GM18870 (cell line): ENCODE results near the gene MSI2.

Source experiments
- ATAC-seq: cut with Tn5 transposase; IDR thresholded peaks from one replicate; pipeline ENCODE4 v1.9.1; 2021; ENCODE audit warnings: moderate library complexity; ENCODE audit not compliant: unreplicated experiment

MSI2 gene

DNA sequence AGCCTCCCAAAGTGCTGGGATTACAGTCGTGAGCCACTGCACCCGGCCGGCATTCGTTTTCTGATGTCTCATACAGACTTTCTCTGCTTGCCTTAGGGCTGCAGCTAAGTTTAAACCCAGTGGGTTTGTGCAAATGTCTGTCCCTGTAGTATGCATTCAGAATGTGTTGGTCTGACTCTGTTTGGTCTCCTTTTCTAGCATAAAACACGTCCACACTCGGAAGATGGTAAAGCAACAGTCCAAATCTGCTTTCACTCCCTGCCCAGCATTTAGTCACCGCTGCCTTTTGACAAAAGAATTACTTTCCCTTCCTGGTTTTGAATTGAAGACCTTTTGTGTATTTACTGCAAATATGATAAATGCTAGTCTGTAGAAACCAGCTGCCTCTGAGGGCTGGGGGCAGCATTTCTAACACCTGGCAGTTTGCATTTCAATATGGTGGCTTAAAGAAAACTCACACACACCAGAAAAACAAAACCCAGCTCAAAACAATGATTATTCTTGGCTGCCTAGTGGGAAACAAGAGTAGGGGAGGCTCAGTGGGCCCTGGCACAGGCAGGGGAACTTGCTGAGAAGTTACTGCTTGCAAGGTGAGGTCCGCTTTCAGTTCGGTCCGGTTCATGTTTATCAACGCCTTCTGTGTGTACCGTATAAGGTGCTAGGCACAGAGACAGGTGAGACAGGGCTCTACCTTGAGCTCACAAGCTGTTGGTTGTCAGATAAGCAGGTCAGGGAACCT, 56.9 kb downstream of the MSI2 start:
- ATAC-seq, result no peak

- no peak for ATAC-seq
These were observed 59.0 kb downstream of the MSI2 start for GRCh38 chr17:57315061-57316015.

- ATAC-seq, result no peak
These were observed 60.0 kb downstream of the MSI2 start for GRCh38 chr17:57316361-57316760.

GRCh38 chr17:57317079-57317478, 60.8 kb downstream of the MSI2 start:
- no peak for ATAC-seq

- no peak for ATAC-seq
These were observed 62.6 kb downstream of the MSI2 start for GRCh38 chr17:57318913-57319312.

- ATAC-seq, result no peak
These were observed 63.5 kb downstream of the MSI2 start for GRCh38 chr17:57319806-57320205.

DNA sequence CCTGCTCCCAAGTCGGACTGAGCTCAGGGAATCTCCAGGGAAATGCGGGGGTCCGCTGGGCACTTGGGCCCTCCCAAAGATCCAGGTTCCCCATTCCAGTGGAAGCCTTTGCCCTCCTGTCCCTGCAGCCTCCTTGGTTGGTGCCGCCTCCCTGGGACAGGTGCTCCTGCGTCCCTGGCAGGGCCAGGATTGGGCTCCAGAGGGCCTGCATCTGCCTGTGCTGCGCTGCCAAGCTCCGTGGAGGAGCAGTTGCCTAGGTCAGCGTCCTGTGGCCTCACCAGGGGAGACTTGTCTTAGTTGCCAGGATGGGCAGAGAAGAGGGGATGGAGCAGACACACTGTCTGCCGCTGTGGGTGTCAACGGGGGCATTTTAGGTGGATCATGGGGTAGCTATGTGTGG, 67.1 kb downstream of the MSI2 start:
- no peak for ATAC-seq

DNA sequence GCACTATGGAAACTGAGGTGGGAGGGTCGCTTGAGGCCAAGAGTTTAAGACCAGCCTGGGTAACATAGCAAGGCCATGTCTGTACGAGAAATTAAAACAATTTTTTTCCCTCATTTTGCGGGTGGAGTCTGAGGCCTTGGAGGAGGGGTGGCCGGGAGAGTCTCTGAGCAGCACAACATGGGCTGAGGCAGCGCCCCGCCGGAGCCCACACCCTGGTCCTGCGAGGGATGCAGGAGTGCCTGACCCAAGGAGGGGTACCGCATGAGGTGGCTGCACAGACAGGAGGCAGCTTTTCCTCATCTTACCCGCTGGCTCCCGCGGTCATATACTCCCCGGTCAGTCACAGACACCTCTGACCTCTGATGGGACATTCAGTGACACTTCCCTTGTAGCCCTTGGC, 67.7 kb downstream of the MSI2 start:
- no peak for ATAC-seq

- no peak for ATAC-seq
These were observed 68.3 kb downstream of the MSI2 start for GRCh38 chr17:57324631-57325030.

GRCh38 chr17:57326336-57326735, 70.0 kb downstream of the MSI2 start:
- ATAC-seq, result no peak

DNA sequence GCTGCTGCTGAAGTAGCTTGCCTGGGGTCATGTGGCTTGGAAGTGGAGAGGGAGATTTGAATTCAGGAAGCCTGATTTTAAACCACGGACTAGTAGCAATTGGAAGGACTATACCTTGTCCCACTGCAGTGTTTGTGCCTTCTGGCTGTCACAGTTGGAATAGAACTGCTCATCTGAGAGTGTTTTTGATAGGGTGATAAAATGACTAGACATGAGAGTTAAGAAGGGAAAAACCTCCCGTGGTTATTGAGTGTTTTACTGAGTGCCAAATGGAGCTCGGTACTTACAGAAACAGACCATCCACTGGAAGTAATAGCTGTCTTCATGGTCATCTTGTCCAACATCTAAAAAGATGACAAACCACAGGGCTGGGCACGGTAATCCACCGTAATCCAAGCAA, 70.4 kb downstream of the MSI2 start:
- ATAC-seq, result no peak

DNA sequence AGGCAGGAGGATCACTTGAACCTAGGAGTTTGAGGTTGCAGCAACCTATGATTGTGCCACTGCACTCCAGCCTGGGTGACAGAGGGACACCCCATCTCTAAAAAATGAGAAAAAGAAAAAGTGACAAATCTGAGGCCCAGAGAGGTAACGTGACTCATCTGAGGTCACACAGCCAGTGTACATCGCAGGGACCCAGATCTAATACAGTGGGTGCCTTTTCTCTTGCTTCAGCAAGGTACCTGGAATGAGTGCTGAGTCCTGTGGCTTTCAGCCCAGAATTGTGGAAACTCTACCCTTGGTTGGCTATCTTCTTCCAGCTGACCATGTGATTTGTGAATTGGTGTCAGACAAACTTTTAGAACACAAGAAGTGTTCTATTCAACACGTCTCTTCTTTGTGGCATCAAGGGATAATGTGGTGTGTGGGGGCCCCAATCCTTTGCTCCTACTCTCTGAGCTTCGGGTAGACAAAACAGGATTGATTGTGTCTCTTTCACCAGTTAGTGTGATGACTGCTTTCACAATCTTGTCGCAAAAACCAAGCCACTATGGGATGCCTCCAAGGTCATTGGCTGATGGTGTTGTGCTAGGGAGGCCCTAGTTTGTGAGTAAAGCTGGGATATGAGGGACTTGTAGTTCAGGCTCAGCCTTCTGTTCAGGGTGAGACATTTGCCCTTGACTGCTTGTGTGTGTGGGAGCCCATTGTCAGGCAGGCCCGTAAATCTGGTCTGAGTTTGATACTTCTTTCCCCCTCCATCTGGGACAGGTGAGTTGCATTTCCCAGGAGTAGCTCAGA, 71.0 kb downstream of the MSI2 start:
- no peak for ATAC-seq

GRCh38 chr17:57328109-57328882, 72.0 kb downstream of the MSI2 start:
- ATAC-seq, result no peak

DNA sequence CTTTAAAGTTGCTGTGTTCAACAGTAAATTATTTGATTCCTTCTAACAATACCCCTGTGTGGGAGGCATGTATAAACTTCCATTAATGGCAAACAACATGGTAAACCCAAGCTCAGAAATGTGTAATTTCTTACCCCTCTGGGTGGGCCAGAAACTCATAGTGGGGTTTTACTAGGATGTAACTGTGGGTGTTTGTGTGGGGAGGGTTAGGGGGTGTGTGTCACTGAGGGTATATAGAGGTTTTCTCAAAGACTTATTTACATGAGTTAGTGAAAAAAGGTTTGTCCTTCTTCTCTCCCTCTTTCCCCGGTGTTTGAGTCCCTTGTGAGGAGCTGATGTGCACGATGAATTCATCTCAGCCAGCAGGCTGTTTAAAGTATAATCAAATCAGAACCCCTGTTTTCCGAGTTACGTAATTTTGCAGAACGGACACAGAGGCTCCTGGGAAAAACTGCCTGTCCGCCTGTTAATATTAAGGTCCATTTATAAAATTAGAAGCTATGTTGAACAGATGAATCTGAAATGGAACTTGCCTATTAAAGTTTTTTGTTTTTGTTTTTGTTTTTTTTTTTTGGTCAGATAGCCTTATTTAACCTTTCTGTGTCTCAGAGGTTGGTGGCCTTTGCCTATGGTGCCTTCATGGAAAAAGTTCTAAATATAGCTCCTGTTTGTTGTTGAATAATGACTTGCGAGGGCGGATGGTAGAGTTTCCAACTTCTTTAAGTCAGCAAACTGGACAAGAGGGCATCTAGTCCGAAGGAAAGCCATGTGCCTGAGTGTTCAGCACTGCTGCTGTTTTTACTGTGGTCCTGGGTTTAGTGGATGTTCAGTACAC, 73.3 kb downstream of the MSI2 start:
- no peak for ATAC-seq

DNA sequence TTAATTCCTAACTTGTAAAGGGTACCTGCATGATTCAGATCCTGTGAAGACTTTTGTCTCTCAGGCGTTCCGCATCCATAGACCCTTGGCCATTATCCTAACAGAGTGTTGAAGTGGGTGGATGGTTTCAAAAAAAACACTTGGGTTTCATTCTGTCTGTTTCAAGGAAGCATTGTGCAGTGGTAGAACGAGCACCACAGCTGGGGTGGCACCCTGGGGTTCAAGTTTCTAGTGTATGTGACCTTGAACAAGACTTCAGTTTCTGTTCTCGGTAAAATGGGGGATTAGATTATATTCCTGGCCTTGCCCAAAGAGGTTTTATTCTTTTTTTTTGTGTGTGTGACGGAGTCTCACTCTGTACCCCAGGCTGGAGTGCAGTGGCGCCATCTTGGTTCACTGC, 74.3 kb downstream of the MSI2 start:
- ATAC-seq, result no peak

GRCh38 chr17:57331423-57331822, 75.1 kb downstream of the MSI2 start:
- ATAC-seq, result no peak

- no peak for ATAC-seq
These were observed 76.2 kb downstream of the MSI2 start for GRCh38 chr17:57332501-57332900.

DNA sequence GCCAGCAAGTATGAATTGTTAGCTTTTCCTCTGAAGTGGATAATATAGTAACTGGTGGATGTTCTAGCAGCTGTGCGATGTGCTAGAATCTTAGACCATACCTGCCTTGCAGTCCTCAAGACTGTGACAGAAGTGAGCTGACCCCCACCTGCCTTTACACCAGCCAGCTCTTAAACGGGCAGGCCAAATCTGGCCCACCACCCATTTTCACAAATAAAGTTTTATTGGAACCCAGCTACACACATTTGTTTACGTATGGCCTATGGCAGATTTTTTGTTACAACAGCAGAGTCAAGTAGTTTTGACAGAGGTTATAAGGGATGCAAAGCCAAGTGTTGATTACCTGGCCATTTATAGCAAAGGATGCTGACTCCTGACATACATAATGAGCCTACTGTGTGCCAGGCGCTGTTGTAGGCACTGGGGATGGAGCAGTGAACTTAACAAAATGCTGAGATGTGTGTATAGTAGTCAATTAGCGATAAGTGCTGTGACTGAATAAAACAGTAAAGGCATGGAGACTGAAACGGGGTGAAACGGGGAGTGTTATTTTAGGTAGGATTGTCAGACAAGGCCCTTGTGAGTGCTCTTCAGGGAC, 79.0 kb downstream of the MSI2 start:
- ATAC-seq, result no peak

GRCh38 chr17:57337390-57337789, 81.1 kb downstream of the MSI2 start:
- ATAC-seq, result no peak
